ENCODE measurements around the gene AUTS2.

AUTS2 gene

GRCh38 chr7:70701991-70702390, 1103.7 kb downstream of the AUTS2 start:
- POLR2A ChIA-PET = no interaction called here
- peaks cover 11 to 26% of the 10 kb centered on the region in 2 experiments; a peak in 2 of 3 replicates for H3K36me3 ChIP-seq (ENCODE audit: control insufficient read depth in 2 of 2, insufficient read depth in 1 of 2, low read length in 2 of 2)
- TF ChIP-seq ZBTB26 (tag by site-specific recombination; optimal IDR thresholded peaks at IDR 0.05) (no peak), ZNF664 (tag by site-specific recombination; IDR thresholded peaks at IDR 0.05) (no peak), GLIS1 (tag by site-specific recombination; IDR thresholded peaks at IDR 0.05) (no peak), ZBTB8A (tag by site-specific recombination; IDR thresholded peaks at IDR 0.05) (no peak), ZNF157 (tag by site-specific recombination; IDR thresholded peaks at IDR 0.05) (no peak), ZBTB48 (tag by site-specific recombination; IDR thresholded peaks at IDR 0.05) (no peak)

GRCh38 chr7:70703785-70704184, 1105.5 kb downstream of the AUTS2 start:
- peaks cover 11 to 23% of the 10 kb centered on the region in 2 experiments; a peak in 2 of 3 replicates for H3K36me3 ChIP-seq (ENCODE audit: control insufficient read depth in 2 of 2, insufficient read depth in 1 of 2, low read length in 2 of 2)
- CTCF ChIA-PET = interaction anchor here (1.0 kb wide), 1 partner anchor 119 kb away, joined by 3 read pairs; no protein-coding TSS in a partner anchor

More at GRCh38 chr7:70701991-70702390, 1103.7 kb downstream of the AUTS2 start:
- CTCF ChIA-PET = interaction anchor here (0.6 to 1.1 kb wide), 2 partner anchors 15 to 660 kb away, joined by 3 read pairs; no protein-coding TSS in a partner anchor
- Histone ChIP-seq H3K27ac (ENCODE audit: extremely low read depth, low read depth, low read length) (no peak overlapping the region), H3K4me3 (ENCODE audit: low read depth, low read length) (no peak overlapping the region), H3K9me3 (ENCODE audit: control insufficient read depth, insufficient read depth, low read depth, low read length) (no peaks in the 10 kb centered on the region), H3K4me1 (ENCODE audit: control insufficient read depth, insufficient read depth, low read length) (peaks cover 49% of the 10 kb centered on the region)

GRCh38 chr7:70704831-70705346, 1106.6 kb downstream of the AUTS2 start:
- ChIA-PET CTCF (interaction anchor here (0.6 to 1.3 kb wide), 3 partner anchors 8 to 1039 kb away, joined by 3 to 4 read pairs (median 3); no protein-coding TSS in a partner anchor), POLR2A (no interaction called here)
- peaks cover 10 to 12% of the 10 kb centered on the region in 2 experiments; a peak in 2 of 3 replicates for H3K36me3 ChIP-seq (ENCODE audit: control insufficient read depth in 2 of 2, insufficient read depth in 1 of 2, low read length in 2 of 2)
- H3K9me3 ChIP-seq (ENCODE audit: control insufficient read depth, insufficient read depth, low read depth, low read length) = no peaks in the 10 kb centered on the region
- peak overlapping the region; percentile 37; the same call in 1 of the 2 replicates for H3K27ac ChIP-seq (ENCODE audit: extremely low read depth, low read depth, low read length)
- H3K4me1 ChIP-seq (ENCODE audit: control insufficient read depth, insufficient read depth, low read length) = peaks cover 56% of the 10 kb centered on the region
- no peak overlapping the region for H3K4me3 ChIP-seq (ENCODE audit: low read depth, low read length)
- no peak for TF ChIP-seq BCL11B (tag by site-specific recombination; IDR thresholded peaks at IDR 0.05; ENCODE audit: low read depth)
- TF ChIP-seq ZNF629 (tag by site-specific recombination; IDR thresholded peaks at IDR 0.05) = peak; percentile 75
- no peak for TF ChIP-seq ZIC2 (tag by site-specific recombination; IDR thresholded peaks at IDR 0.05)
- TF ChIP-seq OSR2 (tag by site-specific recombination; IDR thresholded peaks at IDR 0.05) = peak; percentile 97
- TF ChIP-seq MEIS1 (CRISPR knock-in tag; IDR thresholded peaks at IDR 0.05; ENCODE audit: borderline replicate concordance) = no peak
- TF ChIP-seq ZNF580 (tag by site-specific recombination; IDR thresholded peaks at IDR 0.05) = 0 out of 2 replicates have a peak, but pooled peaks have one; percentile 39
- no peak for TF ChIP-seq ZNF148 (tag by site-specific recombination; IDR thresholded peaks at IDR 0.05; ENCODE audit: borderline replicate concordance)
- TF ChIP-seq GFI1B (tag by site-specific recombination; IDR thresholded peaks at IDR 0.05) = peak; percentile 63
- 0 out of 2 replicates have a peak, but pooled peaks have one; percentile 49 for TF ChIP-seq ZNF488 (tag by site-specific recombination; IDR thresholded peaks at IDR 0.05)
- no peak for TF ChIP-seq ZNF133 (tag by site-specific recombination; IDR thresholded peaks at IDR 0.05)
- TF ChIP-seq ZNF280C (tag by site-specific recombination; IDR thresholded peaks at IDR 0.05) = no peak
- no peak for TF ChIP-seq ZBTB21 (tag by site-specific recombination; IDR thresholded peaks at IDR 0.05)
- no peak for TF ChIP-seq ZNF324 (tag by site-specific recombination; IDR thresholded peaks at IDR 0.05)
- no peak for TF ChIP-seq ZNF837 (tag by site-specific recombination; IDR thresholded peaks at IDR 0.05)

More at GRCh38 chr7:70703785-70704184, 1105.5 kb downstream of the AUTS2 start:
- no peak overlapping the region for H3K27ac ChIP-seq (ENCODE audit: extremely low read depth, low read depth, low read length)
- H3K4me1 ChIP-seq (ENCODE audit: control insufficient read depth, insufficient read depth, low read length) = peaks cover 50% of the 10 kb centered on the region
- no peak overlapping the region for H3K4me3 ChIP-seq (ENCODE audit: low read depth, low read length)
- no peaks in the 10 kb centered on the region for H3K9me3 ChIP-seq (ENCODE audit: control insufficient read depth, insufficient read depth, low read depth, low read length)
- POLR2A ChIA-PET = interaction anchor here (0.7 to 0.9 kb wide), 2 partner anchors 10 to 706 kb away, joined by 3 to 4 read pairs; no protein-coding TSS in a partner anchor
- TF ChIP-seq SP7 (tag by site-specific recombination; IDR thresholded peaks at IDR 0.05) (peak; percentile 39; the same call in 1 of the 2 replicates), ZNF362 (tag by site-specific recombination; IDR thresholded peaks at IDR 0.05) (no peak), ZFP69B (tag by site-specific recombination; IDR thresholded peaks at IDR 0.05) (no peak)
